RWPE2 (cell line): ENCODE measurements around the gene SPTBN2.

Experiments used
- ATAC-seq: fragments of 200-7000 bp; cut with Tn5 transposase; 3 replicates; pipeline ENCODE4 v1.9.1; 2021; ENCODE audit warnings: low read depth
- DNase-seq: peaks from one replicate; pipeline ENCODE4 v3.0.0-alpha.2; 2020; ENCODE audit warnings: low spot score
- H3K27ac ChIP-seq: fragments of 450-650 bp; 2 replicates; pipeline ENCODE4 v1.5.1; 2017; ENCODE audit warnings: mild to moderate bottlenecking; ENCODE audit not compliant: poor library complexity, severe bottlenecking
- H3K27me3 ChIP-seq: fragments of 250-450 bp; sonication (Bioruptor Pico); 2 replicates; pipeline ENCODE4 v1.5.1; 2021; ENCODE audit warnings: mild to moderate bottlenecking, moderate library complexity; ENCODE audit not compliant: insufficient read depth, poor library complexity, severe bottlenecking
- H3K36me3 ChIP-seq: fragments of 250-450 bp; sonication (Bioruptor Pico); 2 replicates; pipeline ENCODE4 v1.5.1; 2020; ENCODE audit warnings: low read depth, mild to moderate bottlenecking, moderate library complexity
- H3K4me1 ChIP-seq: fragments of 250-450 bp; sonication (Bioruptor Pico); 2 replicates; pipeline ENCODE4 v1.5.1; 2021; ENCODE audit warnings: mild to moderate bottlenecking, moderate library complexity; ENCODE audit not compliant: insufficient read depth, poor library complexity, severe bottlenecking
- H3K4me3 ChIP-seq: fragments of 250-450 bp; sonication (Bioruptor Pico); 2 replicates; pipeline ENCODE4 v1.5.1; 2021; ENCODE audit warnings: mild to moderate bottlenecking, moderate library complexity; ENCODE audit not compliant: severe bottlenecking
- H3K9me3 ChIP-seq: fragments of 250-450 bp; sonication (Bioruptor Pico); 2 replicates; pipeline ENCODE4 v1.5.1; 2021; ENCODE audit warnings: mild to moderate bottlenecking, moderate library complexity; ENCODE audit not compliant: severe bottlenecking
- TF ChIP-seq, protein P1 (sequence below): fragments of 450-650 bp; IDR thresholded peaks from one replicate; pipeline ENCODE4 v1.5.1; 2017; ENCODE audit warnings: mild to moderate bottlenecking, moderate library complexity; ENCODE audit not compliant: poor library complexity, severe bottlenecking

The SPTBN2 gene

DNA sequence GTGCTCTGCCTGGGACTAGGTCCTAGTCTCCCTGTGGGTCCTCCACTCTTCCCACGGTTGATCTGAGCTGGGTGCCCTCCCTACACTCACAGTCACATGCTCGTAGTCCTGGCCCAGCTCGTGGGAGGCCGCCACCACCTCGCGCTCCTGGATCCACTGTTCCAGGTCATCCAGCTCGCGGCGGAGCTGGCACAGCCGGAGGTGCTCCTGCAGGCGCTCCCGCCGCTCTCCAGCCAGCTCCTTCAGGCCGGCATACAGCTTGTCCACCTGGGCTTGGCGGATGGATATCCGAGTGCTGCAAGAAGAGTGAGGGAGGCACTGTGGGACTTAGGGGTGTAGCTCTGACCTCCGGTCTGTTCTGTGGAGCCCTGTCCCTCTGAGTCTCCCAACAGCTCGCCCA is 36.6 kb downstream of the SPTBN2 start:
- H3K27me3 ChIP-seq: no peaks in the 10 kb centered on the region
- ATAC-seq: no peak
- no peak overlapping the region for H3K27ac ChIP-seq
- no peaks in the 10 kb centered on the region for H3K4me1 ChIP-seq
- H3K4me3 ChIP-seq: no peak overlapping the region
- peaks cover 14% of the 10 kb centered on the region; the same call in 1 of the 2 replicates for H3K36me3 ChIP-seq
- DNase-seq: no peak
- no peaks in the 10 kb centered on the region for H3K9me3 ChIP-seq
- TF ChIP-seq, protein P1, sequence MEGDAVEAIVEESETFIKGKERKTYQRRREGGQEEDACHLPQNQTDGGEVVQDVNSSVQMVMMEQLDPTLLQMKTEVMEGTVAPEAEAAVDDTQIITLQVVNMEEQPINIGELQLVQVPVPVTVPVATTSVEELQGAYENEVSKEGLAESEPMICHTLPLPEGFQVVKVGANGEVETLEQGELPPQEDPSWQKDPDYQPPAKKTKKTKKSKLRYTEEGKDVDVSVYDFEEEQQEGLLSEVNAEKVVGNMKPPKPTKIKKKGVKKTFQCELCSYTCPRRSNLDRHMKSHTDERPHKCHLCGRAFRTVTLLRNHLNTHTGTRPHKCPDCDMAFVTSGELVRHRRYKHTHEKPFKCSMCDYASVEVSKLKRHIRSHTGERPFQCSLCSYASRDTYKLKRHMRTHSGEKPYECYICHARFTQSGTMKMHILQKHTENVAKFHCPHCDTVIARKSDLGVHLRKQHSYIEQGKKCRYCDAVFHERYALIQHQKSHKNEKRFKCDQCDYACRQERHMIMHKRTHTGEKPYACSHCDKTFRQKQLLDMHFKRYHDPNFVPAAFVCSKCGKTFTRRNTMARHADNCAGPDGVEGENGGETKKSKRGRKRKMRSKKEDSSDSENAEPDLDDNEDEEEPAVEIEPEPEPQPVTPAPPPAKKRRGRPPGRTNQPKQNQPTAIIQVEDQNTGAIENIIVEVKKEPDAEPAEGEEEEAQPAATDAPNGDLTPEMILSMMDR: no peak

DNA sequence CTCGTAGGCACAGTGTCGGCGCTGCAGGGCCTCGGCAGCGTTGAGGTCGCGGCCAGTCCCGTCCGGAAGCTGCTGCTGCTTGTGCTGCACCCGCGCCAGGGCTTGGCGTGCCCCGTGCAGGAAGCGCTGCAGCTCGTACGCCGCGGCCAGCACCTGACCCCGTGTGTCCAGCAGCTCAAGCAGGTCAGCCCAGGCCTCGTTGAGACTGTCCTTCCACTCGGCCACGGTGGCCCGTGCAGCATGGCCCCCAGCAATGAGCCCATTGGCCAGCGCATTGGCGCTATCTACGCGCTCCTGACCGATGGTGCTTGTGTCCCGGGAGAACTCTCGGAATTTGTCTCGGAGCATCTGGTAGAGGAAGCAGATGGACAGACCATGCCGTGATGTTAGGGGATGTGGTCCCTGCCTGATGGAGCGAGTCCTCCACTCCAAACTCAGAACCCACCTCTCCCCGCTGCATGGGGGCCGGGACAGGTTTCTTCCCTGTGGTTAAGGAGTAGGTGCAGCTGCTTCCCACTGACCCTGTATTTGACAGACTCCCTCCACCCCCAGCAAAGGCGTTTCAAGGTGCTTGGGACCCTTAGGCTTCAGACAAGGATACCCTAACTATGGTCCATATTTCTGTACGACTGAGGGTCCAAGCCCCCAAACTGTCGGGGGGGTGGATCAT is 37.6 kb downstream of the SPTBN2 start:
- peaks cover 14% of the 10 kb centered on the region; the same call in 1 of the 2 replicates for H3K36me3 ChIP-seq
- no peaks in the 10 kb centered on the region for H3K9me3 ChIP-seq
- no peak for DNase-seq
- no peak overlapping the region for H3K4me3 ChIP-seq
- H3K27ac ChIP-seq: no peak overlapping the region
- H3K27me3 ChIP-seq: no peaks in the 10 kb centered on the region
- ATAC-seq: no peak
- TF ChIP-seq, protein P1: no peak
- H3K4me1 ChIP-seq: peaks cover 7% of the 10 kb centered on the region

- DNase-seq: no peak
- Histone ChIP-seq H3K9me3 (no peaks in the 10 kb centered on the region), H3K27me3 (no peaks in the 10 kb centered on the region), H3K4me1 (peaks cover 14% of the 10 kb centered on the region), H3K36me3 (peaks cover 14% of the 10 kb centered on the region; the same call in 1 of the 2 replicates), H3K4me3 (no peak overlapping the region), H3K27ac (no peak overlapping the region)
- TF ChIP-seq, protein P1: no peak
- no peak for ATAC-seq
These were observed 39.1 kb downstream of the SPTBN2 start for GRCh38 chr11:66689661-66690590.

GRCh38 chr11:66688561-66689534 is 40.2 kb downstream of the SPTBN2 start:
- H3K4me3 ChIP-seq: no peak overlapping the region
- H3K36me3 ChIP-seq: peaks cover 14% of the 10 kb centered on the region; the same call in 1 of the 2 replicates

More at GRCh38 chr11:66688561-66689534, 40.2 kb downstream of the SPTBN2 start:
- no peak for ATAC-seq
- no peak overlapping the region for H3K27ac ChIP-seq
- TF ChIP-seq, protein P1: no peak
- H3K4me1 ChIP-seq: peaks cover 14% of the 10 kb centered on the region
- H3K27me3 ChIP-seq: no peaks in the 10 kb centered on the region
- H3K9me3 ChIP-seq: no peaks in the 10 kb centered on the region
- DNase-seq: no peak
